Heart left ventricle (tissue), 13 donors: ENCODE results near the gene ZBTB24.

ENCODE experiments used
- POLR2A ChIP-seq, 2 donors: fragments of 450-650 bp; IDR thresholded peaks; one replicate each; pipeline ENCODE4 v1.6.1; 2017; ENCODE audit warnings: antibody characterized with exemption in 2 of 2, mild to moderate bottlenecking in 2 of 2, moderate library complexity in 2 of 2
- TF ChIP-seq, protein P1 (sequence below), 12 donors: fragments of 200-600 bp; sonication (generic) in 4 of 12; IDR thresholded peaks; one replicate each; pipeline versions ENCODE4 v1.5.0 to v1.8.0; 2018 to 2022; ENCODE audit warnings: antibody characterized with exemption in 12 of 12, mild to moderate bottlenecking in 5 of 12
- donor health status: ischemic (EF 13 %, LVEDD 7.1; RV severe dilation, severe dysfunction).
- donor health status: DM: no; HTN: yes; CAD: no.
- donor health status: DM: no; HTN: no; CAD: no.
- donor health status: ischemic (EF 25% LVEDD 6.9; RV normal size, moderate dysfunction).
- donor health status: ischemic (EF 25% LVEDD 5.7; RV mildly dilated, moderate dysfunction).
- donor health status: ischemic (EF 35%, LVEDD 5.7; RV mildly dilated, moderate dysfunction).
- donor health status: nonischemic (EF 11% LVEDD 7.7; RV severe dilation, severe dysfunction).
- donor health status: DM: yes; HTN: yes; CAD: no.
- donor health status: PGD.
- donor health status: ischemic (EF 29% LVEDD 5.4; RV normal size, mild dysfunction).
- donor health status: nonischemic (EF 23%, LVEDD 6.1; RV moderate dilation, normal function).

- TF ChIP-seq, protein P1, sequence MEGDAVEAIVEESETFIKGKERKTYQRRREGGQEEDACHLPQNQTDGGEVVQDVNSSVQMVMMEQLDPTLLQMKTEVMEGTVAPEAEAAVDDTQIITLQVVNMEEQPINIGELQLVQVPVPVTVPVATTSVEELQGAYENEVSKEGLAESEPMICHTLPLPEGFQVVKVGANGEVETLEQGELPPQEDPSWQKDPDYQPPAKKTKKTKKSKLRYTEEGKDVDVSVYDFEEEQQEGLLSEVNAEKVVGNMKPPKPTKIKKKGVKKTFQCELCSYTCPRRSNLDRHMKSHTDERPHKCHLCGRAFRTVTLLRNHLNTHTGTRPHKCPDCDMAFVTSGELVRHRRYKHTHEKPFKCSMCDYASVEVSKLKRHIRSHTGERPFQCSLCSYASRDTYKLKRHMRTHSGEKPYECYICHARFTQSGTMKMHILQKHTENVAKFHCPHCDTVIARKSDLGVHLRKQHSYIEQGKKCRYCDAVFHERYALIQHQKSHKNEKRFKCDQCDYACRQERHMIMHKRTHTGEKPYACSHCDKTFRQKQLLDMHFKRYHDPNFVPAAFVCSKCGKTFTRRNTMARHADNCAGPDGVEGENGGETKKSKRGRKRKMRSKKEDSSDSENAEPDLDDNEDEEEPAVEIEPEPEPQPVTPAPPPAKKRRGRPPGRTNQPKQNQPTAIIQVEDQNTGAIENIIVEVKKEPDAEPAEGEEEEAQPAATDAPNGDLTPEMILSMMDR (IDR thresholded peaks at IDR 0.05): no peak
- TF ChIP-seq POLR2A (IDR thresholded peaks at IDR 0.05): no peak
Measured at GRCh38 chr6:109472132-109472995, 10.7 kb downstream of the ZBTB24 start.
